Measurements from ENCODE around the gene TRIM66.

Gene TRIM66

DNA sequence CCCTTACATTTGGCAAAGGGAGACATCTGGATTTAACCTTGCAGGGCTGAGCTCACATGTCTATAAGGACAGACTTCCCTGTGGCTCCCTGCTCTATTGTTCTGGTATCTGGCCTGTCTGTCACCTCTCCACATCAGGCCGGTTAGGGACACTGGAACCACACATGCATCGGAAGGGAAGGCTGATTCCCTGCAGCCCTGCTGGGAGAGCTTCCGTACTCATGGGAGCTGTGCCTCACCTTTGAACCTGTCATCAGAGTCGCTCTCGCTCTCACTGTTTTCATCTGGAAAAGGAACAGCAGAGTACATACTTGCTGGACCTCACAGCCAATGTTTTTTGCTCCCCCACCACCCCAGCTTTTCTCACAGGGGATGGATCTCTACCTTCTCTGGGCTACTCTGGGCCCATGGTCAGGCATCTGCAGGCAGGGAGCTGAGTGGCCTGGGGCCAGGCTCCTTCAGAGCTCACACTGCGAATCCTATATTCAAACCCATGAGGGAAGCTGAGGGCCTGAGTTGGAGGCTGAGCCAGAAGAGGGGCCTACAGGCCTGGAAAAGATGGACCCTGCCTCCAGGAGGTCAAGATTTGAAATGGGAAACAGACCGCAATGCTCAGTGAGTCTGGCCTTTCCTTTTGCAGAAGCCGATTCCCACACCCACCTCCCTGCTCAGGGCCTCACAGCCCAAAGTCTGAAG is 31.4 kb upstream of the TRIM66 start:
- Histone ChIP-seq H3K36me3 (ENCODE audit: control insufficient read depth, insufficient read depth, low read length) (peaks cover 5% of the 10 kb centered on the region; the same call in 1 of the 2 replicates), H3K9me3 (ENCODE audit: control insufficient read depth, insufficient read depth, low read length) (no peaks in the 10 kb centered on the region), H3K27ac (ENCODE audit: low read depth, low read length) (peak overlapping the region; percentile 14), H3K9ac (ENCODE audit: low read depth, low read length) (no peak overlapping the region), H3K4me3 (ENCODE audit: low read depth, low read length) (no peak overlapping the region), H3K4me1 (ENCODE audit: control insufficient read depth, insufficient read depth, low read length) (peaks cover 19% of the 10 kb centered on the region), H3K27me3 (ENCODE audit: control insufficient read depth, insufficient read depth, low read length) (no peaks in the 10 kb centered on the region)

DNA sequence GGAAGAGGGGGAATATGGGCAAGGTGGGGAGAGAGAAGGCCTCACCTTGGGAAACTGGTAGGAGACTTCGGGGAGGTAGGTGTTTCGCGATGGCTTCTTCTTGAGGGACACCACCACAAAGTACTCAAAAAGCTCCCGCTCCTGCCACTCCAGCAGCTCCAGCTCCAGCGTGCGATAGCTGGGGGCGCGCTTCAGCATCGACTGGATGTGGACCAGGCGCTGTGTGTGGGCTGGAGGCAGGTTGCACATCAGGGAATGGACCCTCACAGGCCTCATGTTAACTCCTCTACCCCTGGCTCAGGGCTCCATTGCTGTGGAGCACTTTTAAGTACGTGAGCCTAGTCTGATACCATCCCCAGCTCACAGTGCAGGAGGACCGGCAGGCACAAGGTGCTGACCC is 30.0 kb upstream of the TRIM66 start:
- peaks cover 2% of the 10 kb centered on the region; the same call in 1 of the 2 replicates for H3K36me3 ChIP-seq (ENCODE audit: control insufficient read depth, insufficient read depth, low read length)
- H3K9ac ChIP-seq (ENCODE audit: low read depth, low read length): no peak overlapping the region

DNA sequence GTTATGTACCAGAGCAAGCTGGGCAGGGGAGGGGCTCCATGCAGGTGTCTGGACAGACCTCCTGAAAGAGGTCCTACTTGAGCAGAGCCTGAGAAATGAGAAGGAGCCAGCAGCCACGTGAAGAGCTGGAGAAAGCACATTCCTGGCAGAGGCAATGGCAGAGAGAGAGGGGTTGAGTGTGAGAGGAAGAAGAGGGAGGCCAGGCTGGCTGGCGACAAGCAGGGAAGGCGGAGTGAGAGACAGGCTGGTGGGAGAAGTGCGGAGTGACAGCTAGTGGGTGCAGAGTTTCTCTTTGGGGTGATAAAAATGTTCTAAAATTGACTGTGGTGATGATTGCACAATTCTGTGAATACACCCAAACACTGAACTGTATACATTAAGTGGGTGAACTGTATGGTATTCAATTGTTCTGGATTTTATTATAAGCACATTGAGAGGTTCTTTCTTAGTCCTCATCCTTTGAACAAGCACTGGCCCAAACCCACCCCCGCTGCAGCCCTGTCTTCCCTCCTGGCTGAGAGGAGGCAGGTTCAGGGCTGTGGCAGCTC is 29.5 kb upstream of the TRIM66 start:
- peaks cover 3% of the 10 kb centered on the region; the same call in 1 of the 2 replicates for H3K36me3 ChIP-seq (ENCODE audit: control insufficient read depth, insufficient read depth, low read length)
- no peak overlapping the region for H3K4me3 ChIP-seq (ENCODE audit: low read depth, low read length)
- H3K27me3 ChIP-seq (ENCODE audit: control insufficient read depth, insufficient read depth, low read length): no peaks in the 10 kb centered on the region
- peaks cover 11% of the 10 kb centered on the region; the same call in 1 of the 2 replicates for H3K4me1 ChIP-seq (ENCODE audit: control insufficient read depth, insufficient read depth, low read length)
- H3K9me3 ChIP-seq (ENCODE audit: control insufficient read depth, insufficient read depth, low read length): no peaks in the 10 kb centered on the region
- no peak overlapping the region for H3K27ac ChIP-seq (ENCODE audit: low read depth, low read length)
- H3K9ac ChIP-seq (ENCODE audit: low read depth, low read length): no peak overlapping the region

More for the DNA sequence above, 30.0 kb upstream of the TRIM66 start:
- H3K4me1 ChIP-seq (ENCODE audit: control insufficient read depth, insufficient read depth, low read length): peaks cover 13% of the 10 kb centered on the region
- H3K27ac ChIP-seq (ENCODE audit: low read depth, low read length): no peak overlapping the region
- no peaks in the 10 kb centered on the region for H3K9me3 ChIP-seq (ENCODE audit: control insufficient read depth, insufficient read depth, low read length)
- no peaks in the 10 kb centered on the region for H3K27me3 ChIP-seq (ENCODE audit: control insufficient read depth, insufficient read depth, low read length)
- H3K4me3 ChIP-seq (ENCODE audit: low read depth, low read length): no peak overlapping the region

DNA sequence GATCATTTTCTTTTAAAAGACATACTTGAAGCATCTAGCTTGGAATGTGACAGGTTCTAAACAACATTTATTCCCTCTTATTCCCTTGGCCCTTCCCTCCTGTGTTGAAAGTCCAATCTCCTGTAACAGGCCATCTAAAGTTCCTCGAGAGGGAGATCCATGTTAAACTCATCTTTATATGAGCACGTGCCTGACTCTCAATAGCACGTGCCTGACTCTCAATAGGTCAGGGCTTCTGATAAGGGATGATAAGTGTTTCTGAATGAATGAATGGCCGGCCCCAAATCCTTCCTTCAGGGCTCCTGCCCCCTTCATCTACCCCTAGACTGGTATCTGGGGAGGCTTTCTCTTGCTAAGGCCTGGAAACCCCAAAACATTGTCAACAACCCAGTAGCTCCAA is 27.3 kb upstream of the TRIM66 start:
- Histone ChIP-seq H3K9me3 (ENCODE audit: control insufficient read depth, insufficient read depth, low read length) (no peaks in the 10 kb centered on the region), H3K4me1 (ENCODE audit: control insufficient read depth, insufficient read depth, low read length) (peaks cover 11% of the 10 kb centered on the region; the same call in 1 of the 2 replicates), H3K27me3 (ENCODE audit: control insufficient read depth, insufficient read depth, low read length) (no peaks in the 10 kb centered on the region), H3K9ac (ENCODE audit: low read depth, low read length) (no peak overlapping the region), H3K36me3 (ENCODE audit: control insufficient read depth, insufficient read depth, low read length) (peaks cover 6% of the 10 kb centered on the region; the same call in 1 of the 2 replicates), H3K4me3 (ENCODE audit: low read depth, low read length) (no peak overlapping the region), H3K27ac (ENCODE audit: low read depth, low read length) (peak overlapping the region; percentile 78)

DNA sequence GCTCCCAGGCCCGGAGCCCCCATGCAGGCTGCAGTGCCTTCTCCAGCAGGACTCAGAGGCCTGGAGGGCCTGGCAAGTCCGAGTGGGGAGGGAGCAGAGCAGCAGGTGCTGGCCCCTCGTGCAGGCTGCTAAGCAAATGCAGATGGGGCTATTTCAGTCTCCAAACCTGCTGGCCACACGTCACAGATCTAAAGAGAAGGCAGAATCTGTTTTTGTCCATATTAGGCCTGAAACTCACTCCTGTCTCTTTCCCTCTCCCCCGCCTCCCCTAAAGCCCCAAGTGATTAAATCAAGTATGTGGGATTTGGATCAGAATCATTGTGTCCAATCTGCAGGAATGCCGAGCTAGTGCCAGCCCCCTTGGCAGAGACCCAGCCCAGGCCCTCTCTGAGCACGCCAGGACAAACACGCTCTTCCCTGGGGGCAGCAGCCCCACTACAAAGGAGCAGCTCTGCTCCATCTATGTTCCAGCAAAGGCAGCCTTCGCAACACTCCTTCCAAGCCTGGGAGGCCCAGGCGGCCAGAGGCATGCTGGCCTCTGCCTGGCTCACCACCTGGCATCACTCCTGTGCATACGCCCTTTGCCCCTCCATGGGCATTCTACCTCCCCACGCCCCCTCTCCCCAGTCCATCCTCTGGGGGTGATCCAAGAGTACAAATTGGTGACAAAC is 26.7 kb upstream of the TRIM66 start:
- peak overlapping the region; percentile 25; the same call in 1 of the 2 replicates for H3K9ac ChIP-seq (ENCODE audit: low read depth, low read length)
- H3K27ac ChIP-seq (ENCODE audit: low read depth, low read length): peak overlapping the region; percentile 78
- H3K36me3 ChIP-seq (ENCODE audit: control insufficient read depth, insufficient read depth, low read length): peaks cover 6% of the 10 kb centered on the region; the same call in 1 of the 2 replicates

DNA sequence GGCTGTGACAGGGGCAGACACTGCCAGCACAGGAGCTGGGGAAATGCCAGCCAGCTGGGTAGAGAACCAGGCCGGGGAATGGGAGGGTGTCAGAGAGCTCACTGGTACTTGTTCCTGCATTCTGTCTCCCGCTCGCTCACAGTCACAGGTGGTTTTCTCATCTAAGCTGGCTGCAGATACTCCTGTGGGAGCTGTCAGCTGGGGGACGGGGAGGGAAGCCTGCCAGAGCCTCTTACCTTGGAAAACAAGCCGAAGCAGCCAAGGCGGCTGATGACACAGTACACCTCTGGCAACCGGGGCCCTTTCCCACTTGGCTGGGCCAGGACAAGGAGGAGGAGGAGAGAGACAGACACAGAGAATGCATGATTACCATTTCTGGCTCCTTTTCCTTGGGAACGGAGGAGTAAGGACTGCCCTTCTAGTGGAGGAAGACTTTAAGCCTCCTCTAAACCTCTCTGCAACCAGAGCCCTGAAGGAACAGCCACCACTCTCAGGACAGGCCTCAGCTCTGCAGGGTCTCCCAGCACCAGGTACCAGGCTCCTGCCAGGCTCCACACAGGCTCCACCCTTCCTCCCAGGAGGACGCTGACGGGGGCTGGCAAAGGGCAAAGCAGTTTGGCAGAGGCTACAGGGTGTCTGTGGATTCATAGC is 25.2 kb upstream of the TRIM66 start:
- H3K9ac ChIP-seq (ENCODE audit: low read depth, low read length): no peak overlapping the region
- H3K27me3 ChIP-seq (ENCODE audit: control insufficient read depth, insufficient read depth, low read length): no peaks in the 10 kb centered on the region
- H3K36me3 ChIP-seq (ENCODE audit: control insufficient read depth, insufficient read depth, low read length): peaks cover 6% of the 10 kb centered on the region; the same call in 1 of the 2 replicates

More for the DNA sequence above, 26.7 kb upstream of the TRIM66 start:
- peaks cover 11% of the 10 kb centered on the region; the same call in 1 of the 2 replicates for H3K4me1 ChIP-seq (ENCODE audit: control insufficient read depth, insufficient read depth, low read length)
- no peak overlapping the region for H3K4me3 ChIP-seq (ENCODE audit: low read depth, low read length)
- H3K27me3 ChIP-seq (ENCODE audit: control insufficient read depth, insufficient read depth, low read length): no peaks in the 10 kb centered on the region
- no peaks in the 10 kb centered on the region for H3K9me3 ChIP-seq (ENCODE audit: control insufficient read depth, insufficient read depth, low read length)

DNA sequence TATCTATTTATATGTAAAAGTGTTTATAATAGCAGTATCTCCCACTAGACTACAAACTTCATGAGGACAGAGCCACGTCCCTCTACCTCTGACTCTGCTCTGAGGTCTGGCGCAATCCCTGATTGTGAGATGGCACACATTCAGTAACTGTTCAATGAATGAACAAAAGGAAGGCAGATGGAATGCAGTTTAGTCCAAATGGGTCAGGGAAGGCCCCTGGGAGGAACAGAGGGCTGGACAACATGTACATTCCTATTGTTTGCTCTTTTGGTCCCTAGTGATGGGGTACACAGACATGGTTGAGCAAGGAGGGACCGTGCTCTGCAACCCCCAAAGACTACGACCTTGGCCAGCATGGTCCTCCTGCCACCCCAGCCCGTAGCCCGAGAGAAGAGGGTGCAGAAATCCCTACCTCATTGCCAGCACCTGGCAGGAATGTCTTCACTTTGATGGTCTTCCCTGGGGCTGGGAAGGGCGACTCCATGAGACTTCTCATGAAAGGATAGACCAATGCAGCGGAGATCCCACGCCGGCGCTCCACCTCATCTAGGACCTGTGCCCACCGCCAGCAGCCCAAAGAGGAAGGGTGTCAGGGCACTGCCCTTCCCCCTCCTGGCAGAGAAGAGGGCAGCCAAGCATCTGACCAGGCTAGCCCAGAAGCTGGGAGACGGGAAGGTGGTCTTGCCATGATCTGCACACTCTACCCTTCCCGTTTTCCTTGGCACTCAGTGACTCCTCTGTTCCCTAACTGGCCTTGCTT is 24.4 kb upstream of the TRIM66 start:
- no peaks in the 10 kb centered on the region for H3K9me3 ChIP-seq (ENCODE audit: control insufficient read depth, insufficient read depth, low read length)
- no peaks in the 10 kb centered on the region for H3K27me3 ChIP-seq (ENCODE audit: control insufficient read depth, insufficient read depth, low read length)
- H3K9ac ChIP-seq (ENCODE audit: low read depth, low read length): no peak overlapping the region
- H3K4me3 ChIP-seq (ENCODE audit: low read depth, low read length): no peak overlapping the region
- H3K36me3 ChIP-seq (ENCODE audit: control insufficient read depth, insufficient read depth, low read length): peaks cover 6% of the 10 kb centered on the region; the same call in 1 of the 2 replicates
- no peak overlapping the region for H3K27ac ChIP-seq (ENCODE audit: low read depth, low read length)
- peaks cover 15% of the 10 kb centered on the region; the same call in 1 of the 2 replicates for H3K4me1 ChIP-seq (ENCODE audit: control insufficient read depth, insufficient read depth, low read length)

More for the DNA sequence above, 25.2 kb upstream of the TRIM66 start:
- H3K4me1 ChIP-seq (ENCODE audit: control insufficient read depth, insufficient read depth, low read length): peaks cover 11% of the 10 kb centered on the region; the same call in 1 of the 2 replicates
- no peaks in the 10 kb centered on the region for H3K9me3 ChIP-seq (ENCODE audit: control insufficient read depth, insufficient read depth, low read length)
- H3K4me3 ChIP-seq (ENCODE audit: low read depth, low read length): no peak overlapping the region
- H3K27ac ChIP-seq (ENCODE audit: low read depth, low read length): peak overlapping the region; percentile 32

DNA sequence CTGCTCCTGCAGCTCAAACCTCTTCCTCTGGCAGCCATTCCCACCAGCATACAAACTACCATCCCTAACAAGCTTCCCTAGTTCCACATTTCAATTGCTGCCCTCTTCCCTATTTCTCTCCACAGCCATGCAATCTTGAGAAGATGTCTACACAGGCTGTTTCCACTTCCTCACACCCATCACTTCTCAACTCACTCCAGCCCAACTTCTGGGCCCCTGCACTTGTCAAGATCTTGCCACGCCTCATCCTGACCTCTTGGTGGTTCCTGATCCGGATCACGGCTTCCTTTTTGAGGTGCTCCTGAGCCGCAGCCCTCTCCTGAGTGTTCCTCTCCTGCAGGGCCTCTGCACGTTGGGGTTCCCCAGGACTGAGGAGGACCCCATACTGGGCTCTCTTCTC is 22.7 kb upstream of the TRIM66 start:
- no peak overlapping the region for H3K9ac ChIP-seq (ENCODE audit: low read depth, low read length)
- no peak overlapping the region for H3K4me3 ChIP-seq (ENCODE audit: low read depth, low read length)
- peaks cover 6% of the 10 kb centered on the region; the same call in 1 of the 2 replicates for H3K36me3 ChIP-seq (ENCODE audit: control insufficient read depth, insufficient read depth, low read length)
- H3K4me1 ChIP-seq (ENCODE audit: control insufficient read depth, insufficient read depth, low read length): peaks cover 26% of the 10 kb centered on the region
- H3K27me3 ChIP-seq (ENCODE audit: control insufficient read depth, insufficient read depth, low read length): no peaks in the 10 kb centered on the region
- no peaks in the 10 kb centered on the region for H3K9me3 ChIP-seq (ENCODE audit: control insufficient read depth, insufficient read depth, low read length)
- H3K27ac ChIP-seq (ENCODE audit: low read depth, low read length): no peak overlapping the region

DNA sequence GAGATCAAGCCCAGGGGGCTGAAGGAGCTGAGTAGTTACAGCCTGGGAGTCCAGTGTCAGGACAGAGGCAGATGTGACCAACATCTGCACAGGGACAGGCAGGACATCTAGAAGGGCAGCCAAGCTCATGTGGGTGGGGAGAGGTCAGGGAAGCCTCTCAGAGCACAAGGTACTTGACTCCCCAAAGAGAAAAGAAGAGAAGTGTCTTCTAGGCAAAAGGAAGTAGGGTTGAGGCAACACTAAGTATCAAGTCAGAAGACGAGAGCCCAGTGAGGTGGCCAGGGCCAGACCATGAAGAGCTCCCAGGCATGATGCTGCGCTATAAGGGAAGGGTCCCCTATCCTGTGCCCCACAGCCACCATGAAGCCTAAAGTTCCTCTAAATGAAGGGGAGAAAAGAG is 21.7 kb upstream of the TRIM66 start:
- no peak overlapping the region for H3K4me3 ChIP-seq (ENCODE audit: low read depth, low read length)
- H3K9ac ChIP-seq (ENCODE audit: low read depth, low read length): no peak overlapping the region
- peaks cover 33% of the 10 kb centered on the region for H3K4me1 ChIP-seq (ENCODE audit: control insufficient read depth, insufficient read depth, low read length)
- H3K9me3 ChIP-seq (ENCODE audit: control insufficient read depth, insufficient read depth, low read length): no peaks in the 10 kb centered on the region
- no peaks in the 10 kb centered on the region for H3K27me3 ChIP-seq (ENCODE audit: control insufficient read depth, insufficient read depth, low read length)
- no peak overlapping the region for H3K27ac ChIP-seq (ENCODE audit: low read depth, low read length)
- peaks cover 6% of the 10 kb centered on the region; the same call in 1 of the 2 replicates for H3K36me3 ChIP-seq (ENCODE audit: control insufficient read depth, insufficient read depth, low read length)

DNA sequence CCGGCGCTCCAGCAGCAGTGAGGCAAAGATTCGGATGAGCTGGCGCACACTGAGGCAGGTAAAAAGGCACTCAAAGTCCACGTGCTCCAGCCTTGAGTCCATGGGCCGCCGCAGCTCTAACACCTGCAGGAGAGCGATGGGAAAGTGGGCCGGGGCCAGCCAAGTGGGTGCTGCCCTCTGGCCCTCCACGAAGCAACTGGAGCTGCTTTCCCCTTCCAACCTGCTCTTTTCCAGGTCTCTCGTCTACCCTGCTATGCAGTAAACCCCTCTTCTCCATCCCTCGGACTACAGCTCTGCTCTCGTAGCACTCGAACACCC is 20.1 kb upstream of the TRIM66 start:
- peaks cover 42% of the 10 kb centered on the region for H3K4me1 ChIP-seq (ENCODE audit: control insufficient read depth, insufficient read depth, low read length)
- H3K27ac ChIP-seq (ENCODE audit: low read depth, low read length): no peak overlapping the region
- H3K36me3 ChIP-seq (ENCODE audit: control insufficient read depth, insufficient read depth, low read length): peaks cover 8% of the 10 kb centered on the region

More for the DNA sequence above, 20.1 kb upstream of the TRIM66 start:
- Histone ChIP-seq H3K9ac (ENCODE audit: low read depth, low read length) (no peak overlapping the region), H3K4me3 (ENCODE audit: low read depth, low read length) (no peak overlapping the region), H3K27me3 (ENCODE audit: control insufficient read depth, insufficient read depth, low read length) (no peaks in the 10 kb centered on the region), H3K9me3 (ENCODE audit: control insufficient read depth, insufficient read depth, low read length) (no peaks in the 10 kb centered on the region)

Data from HUES48 (cell line).